HS-5 (cell line): ENCODE measurements around the gene KCNQ5.
"Not testable (repeated sequence)": the region's sequence is repeated elsewhere in the genome, so short reads cannot be mapped to it uniquely, and the experiment has no call there.

Source experiments
- DNase-seq: peaks from one replicate; pipeline ENCODE4 v3.0.0-alpha.2; 2012; ENCODE audit warnings: low read depth

KCNQ5 gene

GRCh38 chr6:73182021-73182607 lies 560.2 kb downstream of the KCNQ5 start:
- DNase-seq: no peak

- DNase-seq: not testable (repeated sequence)
Measured at GRCh38 chr6:73193302-73193701, 571.4 kb downstream of the KCNQ5 start.

GRCh38 chr6:73194744-73195143 lies 572.9 kb downstream of the KCNQ5 start:
- no peak for DNase-seq

GRCh38 chr6:73200247-73200646 lies 578.4 kb downstream of the KCNQ5 start:
- DNase-seq: no peak

- DNase-seq: no peak
Measured at GRCh38 chr6:73200735-73201134, 578.9 kb downstream of the KCNQ5 start.

- DNase-seq: no peak
Measured at GRCh38 chr6:73203098-73203497, 581.2 kb downstream of the KCNQ5 start.

DNA sequence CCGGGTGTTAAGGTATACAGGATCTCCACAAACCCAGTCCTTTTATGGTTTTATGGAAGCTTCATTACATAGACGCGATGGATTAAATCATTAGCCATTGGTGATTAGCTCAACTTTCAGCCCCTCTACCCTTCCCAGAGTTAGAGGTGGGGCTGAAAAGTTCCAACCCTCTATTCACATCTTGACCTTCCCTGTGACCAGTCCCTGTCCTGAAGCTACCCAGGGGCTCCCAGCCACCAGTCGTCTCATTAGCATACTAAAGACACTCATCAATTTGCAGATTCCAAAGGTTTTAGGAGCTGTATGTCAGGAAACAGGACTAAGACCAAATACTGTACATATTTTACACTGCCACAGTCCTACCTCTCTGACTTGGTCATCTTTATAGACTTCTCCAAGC lies 582.4 kb downstream of the KCNQ5 start:
- no peak for DNase-seq

DNA sequence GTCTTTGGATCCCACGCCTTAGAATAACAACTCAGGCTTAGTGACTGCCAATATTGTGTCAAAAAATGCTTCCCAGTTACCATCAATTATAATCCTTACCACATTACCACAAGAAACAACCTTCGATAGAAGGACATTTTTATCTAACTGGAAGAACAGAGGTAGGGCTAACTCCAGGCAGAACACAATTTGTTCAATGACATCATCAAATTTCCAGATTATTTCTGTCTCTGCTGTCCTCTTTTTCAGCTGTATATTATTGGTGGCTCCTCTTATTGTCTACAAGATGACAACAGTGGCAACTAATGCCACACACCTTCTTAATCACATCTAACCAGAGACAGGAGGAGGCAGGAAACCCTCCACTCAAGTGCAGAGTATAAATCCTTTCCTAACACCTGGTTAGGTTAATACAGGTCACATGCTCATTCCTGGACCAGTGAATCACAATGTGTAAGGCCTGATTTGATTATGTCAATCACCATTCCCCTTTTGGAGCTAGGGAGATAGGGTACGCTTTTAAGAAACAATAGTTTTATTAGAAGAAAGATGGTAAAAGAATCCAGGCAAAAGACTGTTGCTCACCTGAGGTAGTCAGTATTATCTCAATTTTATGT lies 585.5 kb downstream of the KCNQ5 start:
- no peak for DNase-seq

GRCh38 chr6:73209117-73209516 lies 587.3 kb downstream of the KCNQ5 start:
- DNase-seq: no peak

DNA sequence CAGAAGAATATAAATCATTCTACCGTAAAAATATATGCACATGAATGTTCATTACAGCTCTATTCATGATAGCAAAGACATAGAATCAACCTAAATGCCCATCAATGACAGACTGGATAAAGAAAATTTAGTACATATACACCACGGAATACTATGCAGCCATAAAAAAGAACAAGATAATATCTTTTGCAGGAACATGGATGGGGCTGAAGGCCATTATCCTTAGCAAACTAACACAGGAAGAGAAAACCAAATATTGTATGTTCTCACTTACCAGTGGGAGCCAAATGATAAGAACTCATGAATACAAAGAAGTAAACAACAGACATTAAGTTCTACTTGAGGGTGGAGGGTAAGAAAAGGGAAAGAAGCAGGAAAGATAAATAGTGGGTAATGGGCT lies 595.0 kb downstream of the KCNQ5 start:
- DNase-seq: no peak

GRCh38 chr6:73225396-73225795 lies 603.5 kb downstream of the KCNQ5 start, which contains the start of gene KHDC1L:
Gene KHDC1L, minus strand, starts transcription at chr6:73225496. Its CDS starts 88 bp downstream, at chr6:73225408.
- no peak for DNase-seq

- no peak for DNase-seq
Measured at GRCh38 chr6:73227606-73228255, 605.9 kb downstream of the KCNQ5 start.

DNA sequence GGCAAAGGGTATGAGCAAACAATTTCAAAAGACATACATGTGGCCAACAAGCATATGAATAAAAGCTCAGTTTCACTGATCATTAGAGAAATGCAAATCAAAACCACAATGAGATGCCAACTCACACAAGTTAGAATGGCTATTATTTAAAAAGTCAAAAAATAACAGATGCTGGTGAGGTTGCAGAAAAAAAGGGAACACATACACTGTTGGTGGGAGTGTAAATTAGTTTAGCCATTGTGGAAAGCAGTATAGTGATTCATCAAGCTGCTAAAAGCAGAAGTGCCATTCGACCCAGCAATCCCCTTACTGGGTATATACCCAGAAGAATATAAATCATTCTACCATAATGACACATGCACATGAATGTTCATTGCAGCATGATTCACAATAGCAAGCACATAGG lies 610.1 kb downstream of the KCNQ5 start:
- DNase-seq: no peak

DNA sequence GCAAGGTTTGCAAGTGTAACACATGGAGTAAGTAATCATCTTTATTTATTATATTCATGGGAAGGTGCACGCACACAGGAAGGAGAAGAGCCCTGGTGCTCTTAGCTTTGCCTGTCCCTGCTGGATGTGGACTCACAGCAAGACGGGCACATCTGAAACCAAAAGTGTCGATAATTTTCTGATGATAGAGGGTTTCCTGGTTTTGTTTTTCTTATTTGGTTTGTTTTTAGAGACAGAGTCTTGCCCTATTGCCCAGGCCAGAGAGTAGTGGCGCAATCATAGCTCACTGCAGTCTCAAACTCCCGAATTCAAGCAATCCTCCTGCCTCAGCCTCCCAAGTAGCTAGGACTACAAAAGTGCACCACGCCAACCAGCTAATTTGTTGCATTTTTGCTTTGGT lies 611.2 kb downstream of the KCNQ5 start:
- no peak for DNase-seq

- not testable (repeated sequence) for DNase-seq
Measured at GRCh38 chr6:73233971-73234370, 612.1 kb downstream of the KCNQ5 start.

- peak; percentile 85 for DNase-seq
Measured at GRCh38 chr6:73234733-73235132, 612.9 kb downstream of the KCNQ5 start.

- peak; percentile 93 for DNase-seq
Measured at GRCh38 chr6:73236144-73236750, 614.4 kb downstream of the KCNQ5 start.

GRCh38 chr6:73240730-73241129 lies 618.9 kb downstream of the KCNQ5 start:
- no peak for DNase-seq

DNA sequence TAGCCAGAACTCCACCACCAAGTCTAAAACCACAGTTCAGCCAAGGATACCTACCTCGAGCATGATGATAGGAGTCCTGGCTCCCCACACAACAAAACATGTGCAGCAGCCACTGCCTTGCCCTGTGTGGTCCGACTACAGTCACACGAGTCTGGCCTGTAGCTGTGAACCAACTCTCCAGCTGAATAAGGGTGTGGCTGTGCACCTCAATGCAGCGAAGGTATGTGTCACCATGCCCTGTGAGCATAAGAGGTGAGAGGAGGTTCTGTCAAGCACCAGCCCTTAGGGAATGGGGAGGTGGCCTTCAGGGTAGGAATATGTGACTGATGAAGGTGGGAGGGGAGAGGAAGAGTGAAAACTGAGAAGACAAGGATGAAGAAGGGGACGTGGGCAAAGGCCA lies 620.1 kb downstream of the KCNQ5 start:
- DNase-seq: no peak
